ENCODE measurements around the gene GAS6. TPM values are rescaled to one million over a fixed set of nuclear protein-coding genes. Genes with fewer than 3 reads are reported as not detected.

The GAS6 gene
- total RNA-seq, 1 donor from 2014 or later = 71.5 TPM

GRCh38 chr13:113897161-113897560 is 33.3 kb upstream of the GAS6 start:
- DNase-seq (ENCODE audit: low spot score in 2 of 2, unreplicated experiment in 2 of 2) = no peak
- Mint-ChIP-seq H3K36me3 (no peaks in the 10 kb centered on the region), H3K4me3 (no peak overlapping the region), H3K9me3 (peaks cover 35% of the 10 kb centered on the region), H3K27me3 (ENCODE audit: low read depth) (peaks cover 13% of the 10 kb centered on the region), H3K27ac (no peak overlapping the region), H3K4me1 (no peaks in the 10 kb centered on the region)
- no peak for TF ChIP-seq CTCF (IDR thresholded peaks at IDR 0.05; ENCODE audit: unreplicated experiment)

GRCh38 chr13:113895436-113895835 is 31.6 kb upstream of the GAS6 start:
- H3K9me3 Mint-ChIP-seq = peaks cover 42% of the 10 kb centered on the region
- H3K27me3 Mint-ChIP-seq (ENCODE audit: low read depth) = peaks cover 13% of the 10 kb centered on the region
- no peak overlapping the region for H3K4me3 Mint-ChIP-seq
- DNase-seq (ENCODE audit: low spot score in 2 of 2, unreplicated experiment in 2 of 2) = no peak
- no peak overlapping the region for H3K27ac Mint-ChIP-seq
- TF ChIP-seq CTCF (IDR thresholded peaks at IDR 0.05; ENCODE audit: unreplicated experiment) = no peak
- no peaks in the 10 kb centered on the region for H3K36me3 Mint-ChIP-seq
- H3K4me1 Mint-ChIP-seq = no peaks in the 10 kb centered on the region

- Mint-ChIP-seq H3K27me3 (ENCODE audit: low read depth) (peaks cover 21% of the 10 kb centered on the region), H3K9me3 (peaks cover 33% of the 10 kb centered on the region), H3K4me1 (no peaks in the 10 kb centered on the region), H3K27ac (no peak overlapping the region), H3K36me3 (no peaks in the 10 kb centered on the region), H3K4me3 (no peak overlapping the region)
- no peak for DNase-seq (ENCODE audit: low spot score in 2 of 2, unreplicated experiment in 2 of 2)
- no peak for TF ChIP-seq CTCF (IDR thresholded peaks at IDR 0.05; ENCODE audit: unreplicated experiment)
Observed at GRCh38 chr13:113890774-113891480, 27.1 kb upstream of the GAS6 start.

- H3K4me1 Mint-ChIP-seq = peaks cover 4% of the 10 kb centered on the region
- DNase-seq (ENCODE audit: low spot score in 2 of 2, unreplicated experiment in 2 of 2) = no peak
- H3K36me3 Mint-ChIP-seq = no peaks in the 10 kb centered on the region
- H3K4me3 Mint-ChIP-seq = no peak overlapping the region
- H3K27me3 Mint-ChIP-seq (ENCODE audit: low read depth) = peaks cover 19% of the 10 kb centered on the region
- no peak for TF ChIP-seq CTCF (IDR thresholded peaks at IDR 0.05; ENCODE audit: unreplicated experiment)
- peaks cover 25% of the 10 kb centered on the region for H3K9me3 Mint-ChIP-seq
- no peak overlapping the region for H3K27ac Mint-ChIP-seq
Observed at GRCh38 chr13:113889467-113889866, 25.6 kb upstream of the GAS6 start.

- Mint-ChIP-seq H3K27ac (no peak overlapping the region), H3K9me3 (peaks cover 21% of the 10 kb centered on the region), H3K4me3 (no peak overlapping the region), H3K36me3 (no peaks in the 10 kb centered on the region), H3K27me3 (ENCODE audit: low read depth) (peaks cover 14% of the 10 kb centered on the region), H3K4me1 (peaks cover 4% of the 10 kb centered on the region)
- no peak for TF ChIP-seq CTCF (IDR thresholded peaks at IDR 0.05; ENCODE audit: unreplicated experiment)
- DNase-seq (ENCODE audit: low spot score in 2 of 2, unreplicated experiment in 2 of 2) = no peak
Observed at GRCh38 chr13:113888701-113889330, 24.9 kb upstream of the GAS6 start.
